Dedifferentiated amniotic fluid mesenchymal stem cell (primary cell): Measurements from ENCODE around the gene GLG1.
"Not testable (repeated sequence)": the region's sequence is repeated elsewhere in the genome, so short reads cannot be mapped to it uniquely, and the experiment has no call there.

Experiments
- DNase-seq: peaks from one replicate; pipeline ENCODE4 v3.0.0-alpha.2; 2016; ENCODE audit errors: extremely low spot score

Gene GLG1

GRCh38 chr16:74538801-74539200, 68.1 kb downstream of the GLG1 start:
- not testable (repeated sequence) for DNase-seq

GRCh38 chr16:74537746-74538145, 69.2 kb downstream of the GLG1 start:
- not testable (repeated sequence) for DNase-seq

GRCh38 chr16:74534650-74535049, 72.3 kb downstream of the GLG1 start:
- DNase-seq, result not testable (repeated sequence)

- DNase-seq, result no peak
These were observed 82.0 kb downstream of the GLG1 start for GRCh38 chr16:74524926-74525325.

- no peak for DNase-seq
These were observed 82.8 kb downstream of the GLG1 start for GRCh38 chr16:74524117-74524516.

- DNase-seq, result not testable (repeated sequence)
These were observed 83.2 kb downstream of the GLG1 start for GRCh38 chr16:74523706-74524105.

GRCh38 chr16:74522160-74522559, 84.8 kb downstream of the GLG1 start:
- DNase-seq, result no peak

- no peak for DNase-seq
These were observed 85.2 kb downstream of the GLG1 start for GRCh38 chr16:74521691-74522090.

GRCh38 chr16:74518934-74519333, 88.0 kb downstream of the GLG1 start:
- not testable (repeated sequence) for DNase-seq

- DNase-seq, result no peak
These were observed 95.0 kb downstream of the GLG1 start for GRCh38 chr16:74511961-74512360.

- DNase-seq, result no peak
These were observed 101.9 kb downstream of the GLG1 start for GRCh38 chr16:74505011-74505410.

- no peak for DNase-seq
These were observed 103.5 kb downstream of the GLG1 start for GRCh38 chr16:74503412-74503811.

- DNase-seq, result no peak
These were observed 105.1 kb downstream of the GLG1 start for GRCh38 chr16:74501484-74502478.

- no peak for DNase-seq
These were observed 106.0 kb downstream of the GLG1 start for GRCh38 chr16:74500907-74501306.

- no peak for DNase-seq
These were observed 107.8 kb downstream of the GLG1 start for GRCh38 chr16:74499114-74499513.

- DNase-seq, result no peak
These were observed 109.2 kb downstream of the GLG1 start for GRCh38 chr16:74497761-74498160.

GRCh38 chr16:74496054-74496453, 110.9 kb downstream of the GLG1 start:
- no peak for DNase-seq

- DNase-seq, result no peak
These were observed 113.9 kb downstream of the GLG1 start for GRCh38 chr16:74492976-74493375.

- DNase-seq, result no peak
These were observed 119.0 kb downstream of the GLG1 start for GRCh38 chr16:74487634-74488495.

- DNase-seq, result no peak
These were observed 121.0 kb downstream of the GLG1 start for GRCh38 chr16:74485916-74486315.

- DNase-seq, result peak; percentile 67
These were observed 126.5 kb downstream of the GLG1 start for GRCh38 chr16:74480150-74481029.
